RKO (cell line): ENCODE data around the gene CCDC136.
A peak's percentile ranks its signal among the peaks of the same experiment; 100 is the strongest.

Source experiments
- DNase-seq: peaks from one replicate; pipeline ENCODE4 v3.0.0-alpha.2; 2016; ENCODE audit warnings: low spot score

CCDC136 gene

GRCh38 chr7:128805225-128805624 lies 13.5 kb downstream of the CCDC136 start:
- no peak for DNase-seq

- DNase-seq, result no peak
These were observed 15.4 kb downstream of the CCDC136 start for GRCh38 chr7:128807191-128807590.

GRCh38 chr7:128809363-128809762 lies 17.6 kb downstream of the CCDC136 start:
- DNase-seq, result no peak

GRCh38 chr7:128810473-128810872 lies 18.7 kb downstream of the CCDC136 start:
- DNase-seq, result no peak

- no peak for DNase-seq
These were observed 19.2 kb downstream of the CCDC136 start for GRCh38 chr7:128810997-128811396.

- no peak for DNase-seq
These were observed 20.1 kb downstream of the CCDC136 start for GRCh38 chr7:128811631-128812430.

GRCh38 chr7:128812514-128813168 lies 20.9 kb downstream of the CCDC136 start:
- DNase-seq, result no peak

GRCh38 chr7:128814499-128814898 lies 22.7 kb downstream of the CCDC136 start:
- no peak for DNase-seq

- no peak for DNase-seq
These were observed 23.6 kb downstream of the CCDC136 start for GRCh38 chr7:128815289-128815942.

GRCh38 chr7:128818694-128819093 lies 26.9 kb downstream of the CCDC136 start:
- DNase-seq, result no peak

GRCh38 chr7:128821724-128822123 lies 30.0 kb downstream of the CCDC136 start:
- no peak for DNase-seq

GRCh38 chr7:128826512-128826911 lies 34.7 kb downstream of the CCDC136 start:
- no peak for DNase-seq

GRCh38 chr7:128826916-128827247 lies 35.1 kb downstream of the CCDC136 start:
- DNase-seq, result no peak

- peak; percentile 87 for DNase-seq
These were observed 35.6 kb downstream of the CCDC136 start for GRCh38 chr7:128827248-128827958.

GRCh38 chr7:128827971-128828711 lies 36.4 kb downstream of the CCDC136 start:
- no peak for DNase-seq

GRCh38 chr7:128829391-128830166 lies 37.8 kb downstream of the CCDC136 start:
- DNase-seq, result peak; percentile 35

GRCh38 chr7:128830231-128831177 lies 38.7 kb downstream of the CCDC136 start, which contains the start of gene FLNC:
Gene FLNC (plus strand): TSS chr7:128830406. CDS start chr7:128830638, 232 bp downstream.
- no peak for DNase-seq

- no peak for DNase-seq
These were observed 39.6 kb downstream of the CCDC136 start for GRCh38 chr7:128831178-128831993.
